ENCODE measurements around the gene ALG8.

- TF ChIP-seq CTCF (optimal IDR thresholded peaks at IDR 0.05 in 1 of 3, IDR thresholded peaks at IDR 0.05 in 1 of 3, conservative IDR thresholded peaks at IDR 0.05 in 1 of 3; ENCODE audit: extremely low read depth in 1 of 3, insufficient read depth in 2 of 3, low read length in 3 of 3) (no peak), EZH2 (IDR thresholded peaks at IDR 0.05; ENCODE audit: low read length) (no peak)
These were observed 21.9 kb upstream of the ALG8 start for GRCh38 chr11:78161346-78161745.

All from keratinocyte (primary cell).